Measurements from ENCODE around the gene APOC1. TPM values are rescaled to one million over a fixed set of nuclear protein-coding genes. Genes with fewer than 3 reads are reported as not detected.
A peak's percentile ranks its signal among the peaks of the same experiment; 100 is the strongest.

The APOC1 gene
- total RNA-seq, 1 donor from 2014 or later: 16.1 TPM

DNA sequence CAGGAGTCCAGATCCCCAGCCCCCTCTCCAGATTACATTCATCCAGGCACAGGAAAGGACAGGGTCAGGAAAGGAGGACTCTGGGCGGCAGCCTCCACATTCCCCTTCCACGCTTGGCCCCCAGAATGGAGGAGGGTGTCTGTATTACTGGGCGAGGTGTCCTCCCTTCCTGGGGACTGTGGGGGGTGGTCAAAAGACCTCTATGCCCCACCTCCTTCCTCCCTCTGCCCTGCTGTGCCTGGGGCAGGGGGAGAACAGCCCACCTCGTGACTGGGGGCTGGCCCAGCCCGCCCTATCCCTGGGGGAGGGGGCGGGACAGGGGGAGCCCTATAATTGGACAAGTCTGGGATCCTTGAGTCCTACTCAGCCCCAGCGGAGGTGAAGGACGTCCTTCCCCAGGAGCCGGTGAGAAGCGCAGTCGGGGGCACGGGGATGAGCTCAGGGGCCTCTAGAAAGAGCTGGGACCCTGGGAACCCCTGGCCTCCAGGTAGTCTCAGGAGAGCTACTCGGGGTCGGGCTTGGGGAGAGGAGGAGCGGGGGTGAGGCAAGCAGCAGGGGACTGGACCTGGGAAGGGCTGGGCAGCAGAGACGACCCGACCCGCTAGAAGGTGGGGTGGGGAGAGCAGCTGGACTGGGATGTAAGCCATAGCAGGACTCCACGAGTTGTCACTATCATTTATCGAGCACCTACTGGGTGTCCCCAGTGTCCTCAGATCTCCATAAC is 8.8 kb upstream of the APOC1 start, which contains the start of gene APOE:
APOE (plus strand) TSS at position 360 of the 724 bp plus-strand sequence. CDS start 829 bp downstream, outside the sequence.
- H3K36me3 Mint-ChIP-seq: peaks cover 4% of the 10 kb centered on the region

DNA sequence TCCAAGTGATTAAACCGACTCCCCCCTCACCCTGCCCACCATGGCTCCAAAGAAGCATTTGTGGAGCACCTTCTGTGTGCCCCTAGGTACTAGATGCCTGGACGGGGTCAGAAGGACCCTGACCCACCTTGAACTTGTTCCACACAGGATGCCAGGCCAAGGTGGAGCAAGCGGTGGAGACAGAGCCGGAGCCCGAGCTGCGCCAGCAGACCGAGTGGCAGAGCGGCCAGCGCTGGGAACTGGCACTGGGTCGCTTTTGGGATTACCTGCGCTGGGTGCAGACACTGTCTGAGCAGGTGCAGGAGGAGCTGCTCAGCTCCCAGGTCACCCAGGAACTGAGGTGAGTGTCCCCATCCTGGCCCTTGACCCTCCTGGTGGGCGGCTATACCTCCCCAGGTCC is 6.8 kb upstream of the APOC1 start:
- H3K9ac ChIP-seq: no peak overlapping the region
- DNase-seq (ENCODE audit: low spot score): no peak
- no peaks in the 10 kb centered on the region for H3K27me3 ChIP-seq
- H3K9me3 ChIP-seq (ENCODE audit: low read depth): no peaks in the 10 kb centered on the region
- H4K20me1 ChIP-seq (ENCODE audit: low read depth): peaks cover 12% of the 10 kb centered on the region
- Mint-ChIP-seq H3K4me1 (peaks cover 31% of the 10 kb centered on the region), H3K36me3 (peaks cover 4% of the 10 kb centered on the region), H3K27ac (no peak overlapping the region), H3K9me3 (no peaks in the 10 kb centered on the region), H3K27me3 (ENCODE audit: insufficient read depth, low read depth) (peaks cover 10% of the 10 kb centered on the region), H3K4me3 (no peak overlapping the region)
- no peak overlapping the region for H3K4me2 ChIP-seq
- H2AFZ ChIP-seq (replicated peaks): no peak overlapping the region
- H3K4me1 ChIP-seq: peaks cover 10% of the 10 kb centered on the region
- TF ChIP-seq EZH2 (IDR thresholded peaks at IDR 0.05): no peak
- H3K4me3 ChIP-seq: no peak overlapping the region
- H3F3A ChIP-seq (ENCODE audit: low read depth): peaks cover 47% of the 10 kb centered on the region
- no peak overlapping the region for H3K27ac ChIP-seq
- peaks cover 9% of the 10 kb centered on the region for H3K79me2 ChIP-seq (ENCODE audit: low read depth)
- no peaks in the 10 kb centered on the region for H3K36me3 ChIP-seq

More for the DNA sequence above, 8.8 kb upstream of the APOC1 start, which contains the start of gene APOE:
- peak within 1 kb of the TSS; percentile 39 for H3K27ac Mint-ChIP-seq
- Histone ChIP-seq H3K36me3 (no peaks in the 10 kb centered on the region), H3K4me2 (peak within 1 kb of the TSS; percentile 97), H4K20me1 (ENCODE audit: low read depth) (peaks cover 12% of the 10 kb centered on the region), H3K27me3 (no peaks in the 10 kb centered on the region), H3K9ac (peak within 1 kb of the TSS; percentile 10), H3K27ac (peak within 1 kb of the TSS; percentile 32), H3F3A (ENCODE audit: low read depth) (peaks cover 46% of the 10 kb centered on the region), H3K4me3 (peak within 1 kb of the TSS; percentile 76), H3K4me1 (peaks cover 10% of the 10 kb centered on the region), H2AFZ (replicated peaks) (peak within 1 kb of the TSS; percentile 71), H3K79me2 (ENCODE audit: low read depth) (peaks cover 9% of the 10 kb centered on the region), H3K9me3 (ENCODE audit: low read depth) (no peaks in the 10 kb centered on the region)
- peak; percentile 67 for DNase-seq (ENCODE audit: low spot score)
- peaks cover 12% of the 10 kb centered on the region for H3K27me3 Mint-ChIP-seq (ENCODE audit: insufficient read depth, low read depth)
- H3K9me3 Mint-ChIP-seq: no peaks in the 10 kb centered on the region
- H3K4me1 Mint-ChIP-seq: peaks cover 24% of the 10 kb centered on the region
- no peak for TF ChIP-seq EZH2 (IDR thresholded peaks at IDR 0.05)
- TF ChIP-seq CTCF (IDR thresholded peaks at IDR 0.05): no peak
- no peak for TF ChIP-seq EZH2phosphoT487 (IDR thresholded peaks at IDR 0.05)
- H3K4me3 Mint-ChIP-seq: peak within 1 kb of the TSS; percentile 78

- peak overlapping the region; percentile 10 for H3K27ac Mint-ChIP-seq
- peaks cover 10% of the 10 kb centered on the region for H3K4me1 ChIP-seq
- H3K4me1 Mint-ChIP-seq: peaks cover 33% of the 10 kb centered on the region
- peaks cover 12% of the 10 kb centered on the region for H4K20me1 ChIP-seq (ENCODE audit: low read depth)
- H3K27ac ChIP-seq: no peak overlapping the region
- no peak for TF ChIP-seq EZH2phosphoT487 (IDR thresholded peaks at IDR 0.05)
- TF ChIP-seq CTCF (IDR thresholded peaks at IDR 0.05): no peak
- TF ChIP-seq EZH2 (IDR thresholded peaks at IDR 0.05): no peak
- peaks cover 9% of the 10 kb centered on the region for H3K79me2 ChIP-seq (ENCODE audit: low read depth)
- no peaks in the 10 kb centered on the region for H3K9me3 Mint-ChIP-seq
- peaks cover 13% of the 10 kb centered on the region for H3K27me3 Mint-ChIP-seq (ENCODE audit: insufficient read depth, low read depth)
- no peaks in the 10 kb centered on the region for H3K36me3 ChIP-seq
- H3K4me3 Mint-ChIP-seq: no peak overlapping the region
- H3F3A ChIP-seq (ENCODE audit: low read depth): peaks cover 42% of the 10 kb centered on the region
- no peak overlapping the region for H2AFZ ChIP-seq (replicated peaks)
- no peak overlapping the region for H3K9ac ChIP-seq
- no peak overlapping the region for H3K4me2 ChIP-seq
- H3K36me3 Mint-ChIP-seq: peaks cover 4% of the 10 kb centered on the region
- no peak overlapping the region for H3K4me3 ChIP-seq
- no peaks in the 10 kb centered on the region for H3K27me3 ChIP-seq
- no peak for DNase-seq (ENCODE audit: low spot score)
- no peaks in the 10 kb centered on the region for H3K9me3 ChIP-seq (ENCODE audit: low read depth)
These were observed 6.2 kb upstream of the APOC1 start for GRCh38 chr19:44908074-44908835.
